NCI-H1417 (cell line): ENCODE data around the gene PTPRS.
"Not testable (repeated sequence)": the region's sequence is repeated elsewhere in the genome, so short reads cannot be mapped to it uniquely, and the experiment has no call there.

ENCODE experiments used
- DNase-seq, 3 experiments: peaks; one replicate each; lab custom pipeline; 2025; lab: John Stamatoyannopoulos, UW

PTPRS gene

GRCh38 chr19:5340637-5341447 lies at the start of gene PTPRS:
PTPRS (minus strand) TSS chr19:5340812; CDS start chr19:5286140, 54,672 bp downstream.
- DNase-seq, result peak; percentile 79 to 95 (median 95)

GRCh38 chr19:5389353-5389752 lies 48.7 kb upstream of the PTPRS start:
- no peak for DNase-seq

- DNase-seq, result no peak
Measured at GRCh38 chr19:5387472-5387871, 46.9 kb upstream of the PTPRS start.

GRCh38 chr19:5386841-5387240 lies 46.2 kb upstream of the PTPRS start:
- peak in 1 of 3 experiments; percentile 15 for DNase-seq

GRCh38 chr19:5381197-5381596 lies 40.6 kb upstream of the PTPRS start:
- DNase-seq, result not testable (repeated sequence)

GRCh38 chr19:5380215-5380919 lies 39.8 kb upstream of the PTPRS start:
- no peak for DNase-seq

- DNase-seq, result no peak
Measured at GRCh38 chr19:5376928-5377327, 36.3 kb upstream of the PTPRS start.

- no peak for DNase-seq
Measured at GRCh38 chr19:5372572-5373200, 32.1 kb upstream of the PTPRS start.

- peak in 1 of 3 experiments; percentile 57 for DNase-seq
Measured at GRCh38 chr19:5369962-5370367, 29.4 kb upstream of the PTPRS start.

GRCh38 chr19:5369304-5369703 lies 28.7 kb upstream of the PTPRS start:
- DNase-seq, result no peak

GRCh38 chr19:5367530-5368133 lies 27.0 kb upstream of the PTPRS start:
- no peak for DNase-seq

GRCh38 chr19:5365905-5366304 lies 25.3 kb upstream of the PTPRS start:
- no peak for DNase-seq

GRCh38 chr19:5364674-5365073 lies 24.1 kb upstream of the PTPRS start:
- peak in 2 of 3 experiments; percentile 28 to 53 for DNase-seq

- DNase-seq, result not testable (repeated sequence)
Measured at GRCh38 chr19:5361839-5362238, 21.2 kb upstream of the PTPRS start.

GRCh38 chr19:5361407-5361806 lies 20.8 kb upstream of the PTPRS start:
- no peak for DNase-seq

- DNase-seq, result peak in 1 of 3 experiments; percentile 36
Measured at GRCh38 chr19:5360003-5360780, 19.6 kb upstream of the PTPRS start.

- DNase-seq, result peak in 2 of 3 experiments; percentile 0 to 30
Measured at GRCh38 chr19:5358173-5358800, 17.7 kb upstream of the PTPRS start.

- no peak for DNase-seq
Measured at GRCh38 chr19:5357584-5357983, 17.0 kb upstream of the PTPRS start.

GRCh38 chr19:5356918-5357317 lies 16.3 kb upstream of the PTPRS start:
- DNase-seq, result no peak

- DNase-seq, result no peak
Measured at GRCh38 chr19:5356428-5356827, 15.8 kb upstream of the PTPRS start.

- DNase-seq, result no peak
Measured at GRCh38 chr19:5355693-5356092, 15.1 kb upstream of the PTPRS start.
